HepG2 (cell line): Measurements from ENCODE around the gene ERV3-1. TPM values are rescaled to one million over a fixed set of nuclear protein-coding genes. Genes with fewer than 3 reads are reported as not detected.
A peak's percentile ranks its signal among the peaks of the same experiment; 100 is the strongest.

Experiments used
- ARID5B ChIP-seq: IDR thresholded peaks from 2 replicates; pipeline ENCODE4 v1.4.0; 2020; ENCODE audit warnings: mild to moderate bottlenecking, missing genetic modification reagents
- FOXO4 ChIP-seq: sonication (generic); formaldehyde crosslinking; conservative IDR thresholded peaks from 2 replicates; pipeline ENCODE4 v1.8.1; 2023; ENCODE audit warnings: missing genetic modification reagents
- MYPOP ChIP-seq: sonication (generic); formaldehyde crosslinking; IDR thresholded peaks from 2 replicates; pipeline ENCODE4 v1.8.1; 2023; ENCODE audit warnings: mild to moderate bottlenecking, moderate library complexity, missing genetic modification reagents
- PATZ1 ChIP-seq: sonication (generic); formaldehyde crosslinking; IDR thresholded peaks from 2 replicates; pipeline ENCODE4 v1.4.0; 2020; ENCODE audit warnings: missing genetic modification reagents
- ZNF407 ChIP-seq: sonication (generic); formaldehyde crosslinking; IDR thresholded peaks from one replicate; pipeline ENCODE4 v1.5.1; 2020; ENCODE audit warnings: mild to moderate bottlenecking, missing genetic modification reagents; ENCODE audit errors: not compliant biosample characterization
- ZNF768 ChIP-seq: sonication (generic); formaldehyde crosslinking; IDR thresholded peaks from 2 replicates; pipeline ENCODE4 v1.4.0; 2020; ENCODE audit warnings: missing genetic modification reagents
- polyA plus RNA-seq, 8 experiments: library from polyadenylated mRNA; depleted of rRNA in 3 of 8; stranded (reverse) in 7 of 8; unstranded in 1 of 8; fragments of >200 nt; fragmentation: Illumina TruSeq in 4 of 8; extraction: Trizol in 4 of 8; gene quantifications; 2 replicates each; pipeline versions ENCODE4 v1.2.1 to v1.2.3, GENCODE V29; 2011 to 2016; ENCODE audit warnings: low read depth in 4 of 8, missing spikeins in 1 of 8, mixed read lengths in 1 of 8; ENCODE audit not compliant: insufficient read depth in 1 of 8
- total RNA-seq, 5 experiments: library from RNA; depleted of rRNA; stranded (reverse); fragments of >200 nt; fragmentation: Illumina TruSeq; extraction: Trizol; gene quantifications; 2 replicates each; pipeline ENCODE4 v1.2.3, GENCODE V29; 2016; ENCODE audit warnings: low read depth in 1 of 5

Gene ERV3-1
- total and polyA plus RNA-seq, 2 of the 13 experiments (the other 11 are each of a cell fraction or from before 2014, with no cell fraction given): 20.4 to 86.3 TPM

GRCh38 chr7:65006094-65006992, at the start of gene ERV3-1 (continued):
- TF ChIP-seq PATZ1 (CRISPR knock-in tag) (no peak; the same call in 1 of the 2 replicates), ZNF407 (CRISPR knock-in tag) (peak; percentile 70), ZNF768 (peak; percentile 55; the same call in 1 of the 2 replicates), FOXO4 (CRISPR knock-in tag) (0 out of 2 replicates have a peak, but pooled peaks have one; percentile 57), MYPOP (peak; percentile 79; the same call in 1 of the 2 replicates), ARID5B (peak; percentile 28; the same call in 1 of the 2 replicates)
